ENCODE data around the gene OSBPL2.

OSBPL2 gene

GRCh38 chr20:62237801-62238568, at the start of gene OSBPL2:
Gene OSBPL2 (plus strand): TSS chr20:62238521. CDS start chr20:62256185, 17,664 bp downstream.
- DNase-seq (ENCODE audit: low spot score) = peak; percentile 99

DNA sequence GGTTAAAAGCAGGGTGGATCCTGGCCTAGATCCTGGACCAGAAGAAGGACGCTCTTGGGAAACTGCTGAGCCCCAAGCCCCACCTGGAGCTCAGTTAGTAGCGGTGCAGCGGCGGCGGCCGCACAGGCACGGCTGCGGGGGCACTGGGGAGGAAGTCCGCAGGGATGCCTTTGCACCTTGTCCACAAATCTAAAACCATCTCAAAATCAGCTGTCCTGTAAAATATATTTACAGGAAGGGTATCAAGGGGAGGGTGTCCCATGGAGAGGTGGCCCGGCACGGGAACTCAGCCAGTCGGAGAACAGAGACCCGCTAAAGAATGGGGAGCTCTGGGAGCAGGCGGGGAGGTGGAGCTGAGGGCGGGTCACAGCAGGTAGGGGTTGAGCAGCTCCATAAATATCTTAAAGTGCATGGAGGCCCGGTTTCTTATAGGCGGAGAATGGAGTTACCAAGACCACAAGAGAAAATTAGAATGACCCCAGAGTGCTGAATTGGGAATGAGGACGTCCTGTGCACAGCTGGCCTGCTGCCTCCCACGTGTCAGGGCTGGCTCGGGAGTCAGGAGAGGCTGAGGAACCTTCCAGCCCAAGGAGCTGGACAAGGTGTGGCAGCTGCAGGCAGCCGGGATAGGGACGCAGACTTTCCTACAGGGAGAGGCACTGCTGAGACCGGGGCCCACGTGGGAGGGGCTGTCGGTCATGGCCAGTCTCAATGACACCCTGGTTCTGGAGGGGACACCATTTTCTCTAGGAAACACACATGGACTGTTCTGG, 47.5 kb upstream of the OSBPL2 start:
- DNase-seq (ENCODE audit: low spot score) = no peak

- no peak for DNase-seq (ENCODE audit: low spot score)
Observed at GRCh38 chr20:62191781-62192559, 46.4 kb upstream of the OSBPL2 start.

DNA sequence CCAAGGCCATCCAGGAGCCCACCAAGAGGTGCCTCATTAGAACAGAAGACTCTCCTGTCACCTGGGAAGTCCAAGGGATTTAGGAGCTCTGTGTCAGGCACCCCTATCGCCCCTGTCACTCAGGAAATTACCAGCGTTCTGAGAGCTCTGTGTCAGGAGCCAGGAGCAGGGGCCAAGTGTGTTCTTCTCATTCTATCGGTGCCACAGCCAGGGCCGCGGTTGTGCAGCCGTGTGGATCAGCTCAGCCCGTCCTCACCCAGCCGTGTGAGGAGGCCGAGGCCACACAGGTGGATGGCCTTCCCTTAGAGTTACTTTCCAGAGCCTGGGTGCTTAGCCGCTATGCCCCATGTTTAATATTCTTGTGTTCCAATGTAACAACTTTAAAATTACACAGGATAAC, 45.7 kb upstream of the OSBPL2 start:
- DNase-seq (ENCODE audit: low spot score) = no peak

- DNase-seq (ENCODE audit: low spot score) = no peak
Observed at GRCh38 chr20:62193079-62194025, 45.0 kb upstream of the OSBPL2 start.

GRCh38 chr20:62195075-62195405, 43.3 kb upstream of the OSBPL2 start:
- peak; percentile 60 for DNase-seq (ENCODE audit: low spot score)

DNA sequence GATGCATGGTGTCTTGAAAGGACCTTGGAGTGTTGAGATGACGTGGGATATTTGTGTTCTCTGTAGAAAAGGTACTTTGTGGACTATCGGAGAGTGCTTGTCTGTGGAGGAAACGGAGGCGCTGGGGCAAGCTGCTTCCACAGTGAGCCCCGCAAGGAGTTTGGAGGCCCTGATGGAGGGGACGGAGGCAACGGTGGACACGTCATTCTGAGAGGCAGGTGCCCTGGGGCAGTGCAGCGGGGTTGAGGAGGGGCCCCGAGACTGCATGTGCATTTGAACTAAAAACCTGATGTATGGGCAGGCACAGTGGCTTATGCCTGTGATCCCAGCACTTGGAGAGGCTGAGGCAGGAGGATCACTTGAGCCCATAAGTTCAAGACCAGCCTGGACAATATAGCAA, 42.6 kb upstream of the OSBPL2 start:
- DNase-seq (ENCODE audit: low spot score) = no peak

GRCh38 chr20:62196286-62196685, 42.0 kb upstream of the OSBPL2 start:
- no peak for DNase-seq (ENCODE audit: low spot score)

GRCh38 chr20:62197311-62197710, 41.0 kb upstream of the OSBPL2 start:
- DNase-seq (ENCODE audit: low spot score) = no peak

- no peak for DNase-seq (ENCODE audit: low spot score)
Observed at GRCh38 chr20:62197801-62198200, 40.5 kb upstream of the OSBPL2 start.

- no peak for DNase-seq (ENCODE audit: low spot score)
Observed at GRCh38 chr20:62198496-62198895, 39.8 kb upstream of the OSBPL2 start.

DNA sequence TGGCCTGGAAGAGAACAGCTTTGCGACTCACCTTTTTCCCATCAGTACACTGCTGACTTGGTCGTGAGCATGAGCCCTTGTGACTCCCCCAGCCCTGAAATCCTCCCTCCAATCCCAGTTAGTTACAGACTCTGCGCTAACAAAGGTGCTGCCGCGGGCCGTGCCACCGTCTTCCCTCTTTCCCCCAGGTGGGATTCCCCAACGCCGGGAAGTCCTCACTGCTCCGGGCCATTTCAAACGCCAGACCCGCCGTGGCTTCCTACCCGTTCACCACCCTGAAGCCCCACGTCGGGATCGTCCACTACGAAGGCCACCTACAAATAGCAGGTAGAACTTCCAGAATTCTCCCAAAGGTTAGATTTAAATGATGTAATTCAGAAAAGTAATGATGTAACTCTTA, 39.4 kb upstream of the OSBPL2 start:
- no peak for DNase-seq (ENCODE audit: low spot score)

DNA sequence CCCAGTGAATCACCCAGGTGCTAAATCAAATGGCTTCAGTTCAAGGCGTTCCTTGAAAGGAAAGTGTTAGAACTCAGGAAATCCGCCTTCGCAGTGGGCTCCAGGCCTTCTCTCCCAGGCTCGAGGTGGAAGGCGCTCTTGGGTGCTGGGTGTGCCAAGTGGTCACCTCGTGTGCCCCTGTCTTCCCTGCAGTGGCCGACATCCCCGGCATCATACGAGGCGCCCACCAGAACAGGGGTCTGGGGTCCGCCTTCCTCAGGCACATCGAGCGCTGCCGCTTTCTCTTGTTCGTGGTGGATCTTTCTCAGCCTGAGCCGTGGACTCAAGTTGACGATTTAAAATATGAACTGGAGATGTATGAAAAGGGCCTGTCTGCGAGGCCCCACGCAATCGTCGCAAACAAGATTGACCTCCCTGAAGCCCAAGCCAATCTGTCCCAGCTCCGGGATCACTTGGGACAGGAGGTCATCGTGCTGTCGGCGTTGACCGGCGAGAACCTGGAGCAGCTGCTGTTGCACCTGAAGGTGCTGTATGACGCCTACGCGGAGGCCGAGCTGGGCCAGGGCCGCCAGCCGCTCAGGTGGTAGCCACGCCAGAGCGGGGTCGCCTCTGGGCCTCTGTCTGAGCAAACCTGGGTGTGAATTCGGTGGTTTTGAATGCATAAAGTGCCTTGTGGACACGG, 37.7 kb upstream of the OSBPL2 start:
- DNase-seq (ENCODE audit: low spot score) = no peak

GRCh38 chr20:62201173-62202082, 36.9 kb upstream of the OSBPL2 start:
- DNase-seq (ENCODE audit: low spot score) = peak; percentile 82

- no peak for DNase-seq (ENCODE audit: low spot score)
Observed at GRCh38 chr20:62202083-62202395, 36.3 kb upstream of the OSBPL2 start.

DNA sequence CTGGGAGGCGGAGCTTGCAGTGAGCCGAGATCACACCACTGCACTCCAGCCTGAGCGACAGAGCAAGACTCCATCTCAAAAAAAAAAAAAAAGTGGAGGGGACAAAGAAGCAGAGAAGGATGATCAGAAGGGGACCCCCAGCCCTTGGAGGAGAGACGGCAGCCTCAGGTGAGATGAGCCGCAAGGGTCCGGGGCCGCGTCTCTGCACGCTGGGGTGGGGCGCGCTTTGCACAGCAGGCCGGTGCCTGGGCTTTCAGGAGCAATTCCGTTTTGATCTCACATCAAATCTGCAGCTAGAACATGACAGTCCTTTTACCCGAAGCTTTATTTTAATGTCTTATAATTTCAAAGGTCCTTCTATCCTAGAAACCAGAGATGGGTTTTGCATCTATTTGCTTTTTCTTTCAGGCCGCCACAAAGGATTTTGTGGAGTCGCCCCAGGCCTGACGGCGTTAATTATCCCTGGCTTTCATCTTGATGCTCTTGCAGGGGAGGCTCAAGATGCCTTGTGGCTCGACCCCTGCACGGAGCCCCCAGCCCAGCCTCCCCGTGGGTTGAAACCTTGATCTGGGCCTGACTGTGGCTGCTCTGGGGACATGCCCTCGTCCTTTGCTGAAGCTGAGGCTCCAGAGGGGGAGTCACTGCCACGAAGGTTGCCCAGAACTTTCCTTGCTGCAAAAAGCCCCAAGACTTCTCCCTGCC, 35.5 kb upstream of the OSBPL2 start:
- no peak for DNase-seq (ENCODE audit: low spot score)

- DNase-seq (ENCODE audit: low spot score) = no peak
Observed at GRCh38 chr20:62203378-62204030, 34.8 kb upstream of the OSBPL2 start.

GRCh38 chr20:62205618-62206387, 32.5 kb upstream of the OSBPL2 start:
- no peak for DNase-seq (ENCODE audit: low spot score)
